ENCODE results near the gene RPRD1B. TPM values are rescaled to one million over a fixed set of nuclear protein-coding genes. Genes with fewer than 3 reads are reported as not detected.

Gene RPRD1B
- polyA plus RNA-seq, 1 experiment = 23.7 TPM

GRCh38 chr20:38013887-38014286 lies 19.7 kb upstream of the RPRD1B start:
- DNase-seq (ENCODE audit: low read depth, low spot score) = no peak
- no peak overlapping the region for H3K4me3 ChIP-seq (ENCODE audit: low read depth, low read length)
- CTCF ChIA-PET = interaction anchor here (1.0 to 1.5 kb wide), 2 partner anchors 15 to 449 kb away, joined by 3 to 5 read pairs; no protein-coding TSS in a partner anchor
- H3K27ac ChIP-seq (ENCODE audit: low read depth, low read length) = no peak overlapping the region
- H3K9me3 ChIP-seq (ENCODE audit: control insufficient read depth, insufficient read depth, low read length) = peaks cover 7% of the 10 kb centered on the region
- TF ChIP-seq CTCF (IDR thresholded peaks at IDR 0.05; ENCODE audit: low read depth, low read length) = no peak
- no peaks in the 10 kb centered on the region for H3K27me3 ChIP-seq (ENCODE audit: control insufficient read depth, insufficient read depth, low read length)
- POLR2A ChIA-PET = no interaction called here

GRCh38 chr20:38017959-38018358 lies 15.6 kb upstream of the RPRD1B start:
- Histone ChIP-seq H3K27ac (ENCODE audit: low read depth, low read length) (no peak overlapping the region), H3K9me3 (ENCODE audit: control insufficient read depth, insufficient read depth, low read length) (peaks cover 8% of the 10 kb centered on the region), H3K27me3 (ENCODE audit: control insufficient read depth, insufficient read depth, low read length) (no peaks in the 10 kb centered on the region), H3K4me3 (ENCODE audit: low read depth, low read length) (no peak overlapping the region)
- no peak for DNase-seq (ENCODE audit: low read depth, low spot score)
- POLR2A ChIA-PET = no interaction called here
- CTCF ChIA-PET = interaction anchor here (0.7 to 1.0 kb wide), 3 partner anchors 24 to 454 kb away, joined by 3 to 5 read pairs (median 3); no protein-coding TSS in a partner anchor
- TF ChIP-seq CTCF (IDR thresholded peaks at IDR 0.05; ENCODE audit: low read depth, low read length) = no peak

- no peak for DNase-seq (ENCODE audit: low read depth, low spot score)
- Histone ChIP-seq H3K9me3 (ENCODE audit: control insufficient read depth, insufficient read depth, low read length) (peaks cover 8% of the 10 kb centered on the region), H3K4me3 (ENCODE audit: low read depth, low read length) (no peak overlapping the region), H3K27me3 (ENCODE audit: control insufficient read depth, insufficient read depth, low read length) (no peaks in the 10 kb centered on the region), H3K27ac (ENCODE audit: low read depth, low read length) (no peak overlapping the region)
- CTCF ChIA-PET = interaction anchor here (0.7 kb wide), 1 partner anchor 455 kb away, joined by 3 read pairs; no protein-coding TSS in a partner anchor
- no peak for TF ChIP-seq CTCF (IDR thresholded peaks at IDR 0.05; ENCODE audit: low read depth, low read length)
- POLR2A ChIA-PET = interaction anchor here (0.7 kb wide), 1 partner anchor 56 kb away, joined by 3 read pairs; no protein-coding TSS in a partner anchor
These were observed 15.2 kb upstream of the RPRD1B start for GRCh38 chr20:38018385-38018784.

- H3K27ac ChIP-seq (ENCODE audit: low read depth, low read length) = no peak overlapping the region
- H3K9me3 ChIP-seq (ENCODE audit: control insufficient read depth, insufficient read depth, low read length) = peaks cover 8% of the 10 kb centered on the region
- ChIA-PET POLR2A (interaction anchor here (0.7 kb wide), 1 partner anchor 12 kb away, joined by 3 read pairs; the partner anchor contains the start of genes RPRD1B and TTI1), CTCF (interaction anchor here (1.5 to 2.2 kb wide), 3 partner anchors 29 to 457 kb away, joined by 6 to 10 read pairs (median 6); no protein-coding TSS in a partner anchor)
- H3K27me3 ChIP-seq (ENCODE audit: control insufficient read depth, insufficient read depth, low read length) = no peaks in the 10 kb centered on the region
- no peak overlapping the region for H3K4me3 ChIP-seq (ENCODE audit: low read depth, low read length)
- TF ChIP-seq CTCF (IDR thresholded peaks at IDR 0.05; ENCODE audit: low read depth, low read length) = no peak
- no peak for DNase-seq (ENCODE audit: low read depth, low spot score)
These were observed 12.3 kb upstream of the RPRD1B start for GRCh38 chr20:38021087-38021772.
